Esophagus mucosa (tissue), 1 donor: ENCODE results near the gene ARMC10. TPM values are rescaled to one million over a fixed set of nuclear protein-coding genes. Genes with fewer than 3 reads are reported as not detected.
"Not testable (repeated sequence)": the region's sequence is repeated elsewhere in the genome, so short reads cannot be mapped to it uniquely, and the experiment has no call there.

Source experiments
- ATAC-seq: fragments of 200-7000 bp; cut with Tn5 transposase; one replicate; pipeline ENCODE4 v1.9.1; 2020
- total RNA-seq: library from RNA; stranded (reverse); gene quantifications from one replicate; pipeline ENCODE4 v1.2.4, GENCODE V29; 2023
- donor health status: DM: yes; HTN: yes; CAD: no.

The ARMC10 gene
- 32.4 TPM for total RNA-seq

DNA sequence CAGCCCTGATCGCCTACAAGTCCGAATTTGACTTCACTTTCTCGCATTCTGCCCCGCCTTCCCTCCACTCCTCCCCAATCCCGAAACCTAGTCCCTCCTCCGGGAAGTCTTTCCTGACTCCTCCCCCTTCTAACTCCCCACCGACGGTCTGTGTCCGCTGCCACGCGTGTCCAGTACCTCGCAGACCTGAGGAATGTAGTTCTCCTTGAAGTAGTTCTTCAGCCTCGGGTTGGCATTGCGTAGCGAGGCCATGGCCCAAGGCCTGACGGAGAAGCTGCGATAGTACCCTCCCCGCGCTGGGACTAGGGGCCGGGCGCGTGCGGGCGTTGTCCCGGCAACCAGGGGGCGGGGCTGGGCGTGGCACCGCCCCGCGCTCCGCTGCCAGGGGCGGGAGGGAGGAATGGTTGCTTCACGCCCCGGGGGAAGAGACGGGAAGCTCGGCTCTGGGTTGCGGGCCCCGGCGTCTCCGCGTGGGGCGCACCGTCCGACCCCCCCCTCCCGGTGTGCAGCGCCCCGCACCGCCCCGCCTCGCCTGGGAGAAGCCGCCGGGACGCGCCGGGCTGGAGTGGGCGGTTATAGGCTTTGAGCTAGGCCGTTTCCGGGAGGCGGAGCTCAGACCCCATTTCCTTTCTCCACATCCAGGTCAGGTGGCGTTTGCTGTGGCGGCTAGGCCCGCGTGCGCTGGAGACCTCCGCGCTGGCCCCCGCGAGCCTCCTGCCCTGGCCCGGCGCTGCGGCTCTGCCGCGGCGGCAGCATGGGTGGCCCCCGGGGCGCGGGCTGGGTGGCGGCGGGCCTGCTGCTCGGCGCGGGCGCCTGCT, at the start of gene ARMC10, which contains the start of gene FBXL13:
Gene ARMC10, plus strand, starts transcription at position 622 of the 818 bp plus-strand sequence. Its CDS starts 133 bp downstream, at position 755.
Gene FBXL13, minus strand, starts transcription at position 278 of the 818 bp plus-strand sequence.
- peak; percentile 96 for ATAC-seq

- ATAC-seq: no peak
These were observed 49.6 kb upstream of the ARMC10 start for GRCh38 chr7:103025341-103025740.

DNA sequence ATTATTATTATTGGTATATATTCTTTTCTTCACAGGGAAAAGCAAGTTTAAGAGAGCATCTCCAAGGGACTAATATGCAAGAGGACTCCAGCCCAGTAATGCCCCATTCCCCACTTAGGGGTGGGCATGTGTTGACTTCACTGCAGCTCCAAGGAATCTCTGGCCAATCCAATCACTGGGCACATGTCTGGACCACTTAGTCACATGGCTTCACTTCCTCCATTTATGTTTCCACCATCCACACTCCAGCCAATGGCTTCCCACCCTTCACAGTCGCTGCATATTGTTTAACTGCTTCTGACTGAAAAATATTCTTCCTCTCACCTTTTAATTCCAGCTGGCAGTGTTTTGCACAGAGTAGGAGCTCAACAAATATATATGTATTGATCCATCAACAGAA, 43.9 kb upstream of the ARMC10 start:
- no peak for ATAC-seq

DNA sequence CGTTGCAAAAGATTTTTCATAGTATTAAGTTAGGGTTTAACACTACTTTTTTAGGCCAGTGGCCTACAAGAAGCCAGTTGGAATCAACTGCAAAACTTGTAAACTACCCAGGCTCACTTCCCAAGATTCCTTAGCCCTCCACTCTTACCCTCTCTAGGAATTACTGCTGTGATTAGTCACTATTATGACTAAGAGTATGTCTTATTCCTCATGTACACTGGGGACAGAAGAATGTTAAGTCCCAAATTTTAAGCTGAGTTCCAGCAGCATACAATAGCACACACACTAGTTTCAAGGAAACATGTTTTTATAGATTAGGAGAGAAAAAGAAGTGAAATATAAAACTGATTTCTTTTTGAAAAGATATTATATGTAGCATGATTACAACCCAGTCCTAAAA, 43.2 kb upstream of the ARMC10 start:
- ATAC-seq: no peak

DNA sequence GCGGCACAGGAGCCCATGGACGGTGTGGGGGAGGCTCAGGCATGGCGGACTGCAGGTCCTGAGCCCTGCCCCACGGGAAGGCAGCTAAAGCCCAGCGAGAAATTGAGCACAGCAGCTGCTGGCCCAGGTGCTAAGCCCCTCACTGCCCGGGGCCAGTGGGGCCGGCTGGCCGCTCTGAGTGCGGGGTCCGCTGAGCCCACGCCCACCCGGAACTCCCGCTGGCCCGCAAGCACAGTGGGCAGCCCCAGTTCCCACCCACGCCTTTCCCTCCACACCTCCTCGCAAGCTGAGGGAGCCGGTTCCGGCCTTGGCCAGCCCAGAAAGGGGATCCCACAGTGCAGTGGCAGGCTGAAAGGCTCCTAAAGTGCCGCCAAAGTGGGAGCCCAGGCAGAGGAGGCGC, 40.6 kb upstream of the ARMC10 start:
- ATAC-seq: not testable (repeated sequence)

DNA sequence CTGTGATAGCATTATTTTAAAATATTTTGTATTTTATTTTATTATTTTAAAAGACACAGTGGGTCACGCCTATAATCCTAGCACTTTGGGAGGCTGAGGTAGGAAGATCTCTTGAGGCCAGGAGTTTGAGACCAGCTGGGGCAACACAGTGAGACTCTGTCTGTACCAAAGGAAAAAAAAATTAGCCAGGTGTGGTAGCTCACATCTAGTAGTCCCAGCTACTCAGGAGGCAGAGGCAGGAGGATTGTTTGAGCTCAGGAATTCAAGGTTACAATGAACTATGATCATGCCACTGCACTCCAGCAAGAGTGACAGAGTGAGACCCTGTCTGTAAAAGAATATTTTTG, 37.5 kb upstream of the ARMC10 start:
- no peak for ATAC-seq

DNA sequence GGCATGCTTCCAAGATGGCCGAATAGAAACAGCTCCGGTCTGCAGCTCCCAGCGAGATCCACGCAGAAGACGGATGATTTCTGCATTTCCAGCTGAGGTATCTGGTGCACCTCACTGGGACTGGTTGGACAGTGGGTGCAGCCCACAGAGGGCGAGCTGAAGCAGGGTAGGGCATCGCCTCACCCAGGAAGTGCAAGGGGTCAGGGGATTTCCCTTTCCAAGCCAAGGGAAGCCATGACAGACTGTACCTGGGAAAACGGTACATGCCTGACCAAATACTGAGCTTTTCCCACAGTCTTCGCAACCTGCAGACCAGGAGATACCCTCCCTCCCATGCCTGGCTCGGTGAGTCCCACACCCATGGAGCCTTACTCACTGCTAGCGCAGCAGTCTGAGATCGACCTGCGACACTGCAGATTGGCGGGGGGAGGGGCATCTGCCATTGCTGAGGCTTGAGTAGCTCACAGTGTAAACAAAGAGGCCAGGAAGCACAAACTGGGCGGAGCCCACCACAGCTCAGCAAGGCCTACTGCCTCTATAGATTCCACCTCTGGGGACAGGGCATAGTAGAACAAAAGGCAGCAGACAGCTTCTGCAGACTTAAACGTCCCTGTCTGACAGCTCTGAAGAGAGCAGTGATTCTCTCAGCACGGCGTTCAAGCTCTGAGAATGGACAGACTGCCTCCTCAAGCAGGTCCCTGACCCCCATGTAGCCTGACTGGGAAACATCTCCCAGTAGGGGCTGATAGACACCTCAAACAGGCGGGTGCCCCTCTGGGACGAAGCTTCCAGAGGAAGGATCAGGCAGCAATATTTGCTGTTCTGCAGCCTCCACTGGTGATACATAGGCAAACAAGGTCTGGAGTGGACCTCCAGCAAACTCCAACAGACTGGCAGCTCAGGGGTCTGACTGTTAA, 36.9 kb upstream of the ARMC10 start:
- not testable (repeated sequence) for ATAC-seq

GRCh38 chr7:103041815-103042214, 33.1 kb upstream of the ARMC10 start:
- ATAC-seq: not testable (repeated sequence)

GRCh38 chr7:103048833-103049232, 26.1 kb upstream of the ARMC10 start:
- no peak for ATAC-seq

GRCh38 chr7:103051519-103051918, 23.4 kb upstream of the ARMC10 start:
- no peak for ATAC-seq

GRCh38 chr7:103056006-103056405, 18.9 kb upstream of the ARMC10 start:
- not testable (repeated sequence) for ATAC-seq

DNA sequence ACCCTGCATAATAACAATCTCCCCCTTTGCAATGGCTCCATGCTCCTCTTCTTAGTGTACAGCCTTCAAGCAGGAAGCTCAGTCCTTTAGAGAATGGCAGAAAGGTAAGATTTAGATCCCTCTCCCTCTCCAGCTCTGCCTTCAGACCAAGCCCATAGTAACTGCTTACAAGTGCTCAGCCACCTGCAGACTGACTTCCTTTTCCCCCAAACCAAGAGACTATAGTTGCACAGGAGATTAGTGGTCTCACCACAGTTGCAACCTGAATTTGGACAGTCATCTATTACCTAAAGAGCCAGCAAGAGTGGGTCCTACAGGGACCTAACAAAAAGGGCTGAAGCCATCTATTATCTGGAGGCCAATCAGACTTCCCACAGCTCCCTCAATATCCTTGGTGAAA, 16.8 kb upstream of the ARMC10 start:
- ATAC-seq: no peak

GRCh38 chr7:103059471-103059870, 15.5 kb upstream of the ARMC10 start:
- no peak for ATAC-seq

DNA sequence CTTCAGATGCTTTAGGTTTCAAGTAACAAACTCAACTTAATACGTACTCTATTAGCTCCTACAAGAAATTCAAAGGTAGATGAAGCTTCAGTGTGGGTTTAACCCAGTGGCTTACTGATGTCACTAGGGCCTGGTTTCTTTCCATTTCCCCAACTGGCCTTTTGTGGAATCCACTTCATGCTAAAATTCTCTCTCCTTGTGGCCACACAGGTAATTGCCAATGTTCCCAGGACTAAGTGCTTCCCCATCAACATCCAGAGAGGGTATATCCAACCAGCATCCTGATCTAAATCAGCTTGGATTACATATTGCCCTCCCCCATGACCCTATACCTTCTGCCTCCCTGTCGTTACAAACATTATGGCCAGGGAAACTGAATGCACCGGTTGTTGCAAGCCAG, 11.0 kb upstream of the ARMC10 start:
- no peak for ATAC-seq

DNA sequence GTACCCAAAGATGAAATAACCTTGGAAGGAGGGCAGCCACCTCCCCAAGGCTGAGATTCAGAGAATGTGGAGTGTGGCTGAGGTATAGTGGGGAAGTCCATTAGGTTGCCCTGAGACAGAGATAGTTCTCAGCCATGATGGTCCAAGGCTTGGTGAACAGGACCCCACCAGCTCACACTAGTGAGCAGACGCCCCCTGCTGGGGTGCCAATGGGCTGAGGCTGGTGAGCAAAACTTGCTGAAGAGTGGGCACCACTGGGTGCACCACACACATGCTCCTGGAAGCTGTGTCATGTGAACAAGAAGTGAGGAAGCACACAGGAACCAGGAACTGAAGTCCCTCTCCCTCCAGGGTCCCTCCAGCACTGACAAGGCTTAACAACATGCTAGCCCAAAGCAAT, 9.3 kb upstream of the ARMC10 start:
- no peak for ATAC-seq

DNA sequence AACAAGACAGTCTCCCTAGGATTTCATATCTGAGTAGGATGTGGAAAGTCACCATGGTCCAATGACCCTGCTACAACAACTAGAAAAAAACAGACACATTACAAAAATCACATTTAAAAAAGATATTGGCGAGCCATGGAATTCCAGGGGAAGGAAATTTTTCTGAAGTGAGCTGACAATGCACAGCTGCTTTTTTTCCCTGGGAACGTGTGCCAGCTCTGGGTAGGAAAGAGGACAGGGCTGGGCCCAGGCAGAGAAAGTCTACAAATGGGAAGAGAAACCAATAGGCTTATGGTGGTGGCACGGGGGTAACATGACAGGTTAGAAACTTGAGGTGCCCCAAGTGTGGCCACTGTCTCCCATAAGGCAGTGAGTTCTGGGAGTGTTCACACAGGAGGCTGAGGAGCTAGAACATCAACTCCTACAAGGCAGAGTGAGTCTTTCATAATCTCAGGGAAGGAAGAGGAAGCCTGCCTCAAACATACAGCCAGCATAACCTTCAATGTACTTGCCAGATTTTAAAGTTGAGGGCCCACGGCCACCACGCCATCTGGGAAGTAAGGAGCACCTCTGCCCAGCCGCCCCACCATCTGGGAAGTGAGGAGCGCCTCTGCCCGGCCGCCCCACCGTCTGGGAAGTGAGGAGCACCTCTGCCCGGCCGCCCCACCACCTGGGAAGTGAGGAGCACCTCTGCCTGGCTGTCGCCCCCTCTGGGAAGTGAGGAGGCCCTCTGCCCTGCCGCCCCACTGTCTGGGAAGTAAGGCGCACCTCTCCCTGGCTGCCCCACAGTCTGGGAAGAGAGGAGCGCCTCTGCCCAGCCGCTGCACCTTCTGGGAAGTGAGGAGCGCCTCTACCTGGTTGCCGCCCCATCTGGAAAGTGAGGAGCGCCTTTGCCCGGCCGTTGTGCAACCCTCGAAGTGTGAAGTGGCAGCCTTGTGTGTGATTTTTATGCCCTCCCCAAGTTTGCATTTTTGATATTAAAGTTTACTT, 6.2 kb upstream of the ARMC10 start:
- no peak for ATAC-seq

GRCh38 chr7:103071000-103071399, 3.9 kb upstream of the ARMC10 start:
- no peak for ATAC-seq

DNA sequence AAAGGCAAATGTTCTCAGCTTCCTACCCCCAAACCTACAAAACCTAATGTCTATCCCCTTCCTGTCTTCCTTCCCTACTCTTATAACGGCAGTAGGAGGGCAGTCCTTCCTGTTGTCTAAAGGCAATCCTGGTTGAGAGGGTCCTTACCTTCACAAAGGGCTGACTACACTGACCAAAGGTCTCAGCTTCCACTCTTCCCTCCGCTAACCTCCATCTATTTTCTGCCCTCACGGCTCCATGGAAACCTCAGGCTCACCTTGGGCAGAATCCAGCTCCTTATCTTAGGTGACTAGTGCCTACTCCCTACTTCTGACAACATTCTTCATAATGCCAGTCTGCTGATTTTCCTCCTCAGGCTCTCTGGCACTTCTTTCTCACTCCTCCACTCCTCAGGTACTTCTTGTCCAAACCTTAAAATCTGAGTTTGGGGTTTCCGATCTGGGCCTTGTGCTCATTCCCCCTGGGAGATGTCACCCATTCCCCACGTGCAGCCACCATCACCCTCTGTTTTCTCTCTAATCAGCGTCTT, 886 bp upstream of the ARMC10 start:
- peak; percentile 1 for ATAC-seq

DNA sequence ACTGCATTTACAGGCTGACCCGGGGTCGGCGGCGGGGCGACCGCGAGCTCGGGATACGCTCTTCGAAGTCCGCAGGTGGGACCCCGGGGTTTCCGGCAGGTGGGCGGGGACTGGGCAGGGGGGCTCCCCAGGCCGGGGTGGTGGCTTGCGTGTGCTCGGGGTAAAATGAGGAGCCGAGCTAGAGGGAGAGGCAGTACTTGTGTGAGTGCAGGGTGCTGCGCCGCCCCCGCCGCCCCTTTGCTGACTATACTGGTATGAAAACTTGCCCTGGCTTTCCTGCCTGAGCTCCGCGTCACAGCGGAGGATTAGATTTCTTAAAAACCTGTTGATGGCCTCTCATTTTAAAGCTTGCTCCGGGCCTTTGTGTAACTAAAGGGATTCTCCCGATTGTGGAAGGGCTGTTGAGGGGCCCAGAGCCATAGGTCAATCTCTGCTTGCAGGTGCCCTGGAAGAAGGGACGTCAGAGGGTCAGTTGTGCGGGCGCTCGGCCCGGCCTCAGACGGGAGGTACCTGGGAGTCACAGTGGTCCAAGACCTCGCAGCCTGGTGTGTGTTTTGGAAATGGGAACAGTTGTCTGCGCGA, 488 bp downstream of the ARMC10 start:
- ATAC-seq: peak; percentile 53

DNA sequence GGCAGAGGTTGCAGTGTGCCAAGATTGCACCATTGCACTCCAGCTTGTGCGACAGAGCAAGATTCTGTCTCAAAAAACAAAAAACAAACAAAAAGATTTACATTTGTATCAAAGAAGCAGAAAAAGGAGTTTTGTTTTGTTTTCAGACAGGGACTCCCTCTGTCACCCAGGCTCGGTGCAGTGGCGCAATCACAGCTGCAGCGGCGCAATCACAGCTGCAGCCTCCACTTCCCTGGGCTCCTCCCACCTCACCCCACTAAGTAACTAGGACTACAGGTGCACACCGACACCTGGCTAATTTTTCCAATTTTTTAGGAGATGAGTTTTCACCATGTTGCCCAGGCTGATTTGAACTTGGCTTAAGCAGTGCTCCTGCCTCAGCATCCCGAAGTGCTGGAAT, 1.8 kb downstream of the ARMC10 start:
- no peak for ATAC-seq

GRCh38 chr7:103077318-103077717, 2.4 kb downstream of the ARMC10 start:
- no peak for ATAC-seq

DNA sequence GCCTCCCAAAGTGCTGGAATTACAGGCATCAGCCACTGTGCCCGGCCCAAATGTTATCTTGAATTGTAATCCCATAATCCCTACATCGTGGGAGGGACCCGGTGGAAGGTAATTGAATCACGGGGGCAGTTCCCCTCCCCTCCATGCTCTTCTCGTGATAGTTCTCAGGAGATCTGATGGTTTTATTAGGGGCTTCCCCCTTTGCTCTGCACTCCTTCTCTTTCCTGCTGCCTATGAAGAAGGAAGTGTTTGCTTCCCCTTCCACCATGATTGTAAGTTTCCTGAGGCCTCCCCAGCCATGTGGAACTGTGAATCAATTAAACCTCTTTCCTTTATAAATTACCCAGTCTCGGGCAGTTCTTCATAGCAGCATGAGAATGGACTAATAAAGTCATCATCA, 3.3 kb downstream of the ARMC10 start:
- ATAC-seq: not testable (repeated sequence)
